ENCODE data around the gene SGMS1.
"Not testable (repeated sequence)": the region's sequence is repeated elsewhere in the genome, so short reads cannot be mapped to it uniquely, and the experiment has no call there.

Gene SGMS1

DNA sequence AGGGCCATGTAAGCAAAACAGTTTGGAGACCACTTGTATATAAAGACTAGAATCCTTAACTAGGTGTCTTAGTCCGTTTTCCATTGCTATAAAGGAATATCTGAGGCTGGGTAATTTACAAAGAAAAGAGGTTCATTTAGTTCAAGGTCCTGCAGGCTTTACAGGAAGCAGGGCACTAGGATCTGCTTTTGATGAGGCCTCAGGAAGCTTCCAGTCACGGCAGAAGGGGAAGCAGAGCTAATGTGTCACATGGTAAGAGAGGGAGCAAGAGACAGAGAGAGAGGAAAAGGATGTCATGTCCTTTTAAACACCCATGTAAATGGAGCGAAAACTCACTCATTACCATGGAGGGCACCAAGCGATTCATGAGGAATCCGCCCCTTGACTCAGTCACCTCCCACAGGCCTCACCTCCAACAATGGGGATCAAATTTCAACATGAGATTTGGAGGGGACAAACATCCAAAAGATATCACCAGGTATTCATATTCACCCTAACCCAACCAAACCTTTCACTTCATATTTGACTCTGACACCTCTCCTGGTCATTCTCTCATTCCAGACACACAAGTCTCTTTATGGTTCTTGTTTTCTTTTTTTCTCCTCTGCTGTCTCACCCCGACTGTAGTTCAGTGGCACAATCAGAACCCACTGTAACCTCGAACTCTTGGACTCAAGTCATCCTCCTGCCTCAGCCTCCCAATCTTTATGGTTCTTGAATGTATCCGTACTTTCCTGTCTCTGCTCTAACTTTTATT lies 342.4 kb downstream of the SGMS1 start:
- DNase-seq: no peak

DNA sequence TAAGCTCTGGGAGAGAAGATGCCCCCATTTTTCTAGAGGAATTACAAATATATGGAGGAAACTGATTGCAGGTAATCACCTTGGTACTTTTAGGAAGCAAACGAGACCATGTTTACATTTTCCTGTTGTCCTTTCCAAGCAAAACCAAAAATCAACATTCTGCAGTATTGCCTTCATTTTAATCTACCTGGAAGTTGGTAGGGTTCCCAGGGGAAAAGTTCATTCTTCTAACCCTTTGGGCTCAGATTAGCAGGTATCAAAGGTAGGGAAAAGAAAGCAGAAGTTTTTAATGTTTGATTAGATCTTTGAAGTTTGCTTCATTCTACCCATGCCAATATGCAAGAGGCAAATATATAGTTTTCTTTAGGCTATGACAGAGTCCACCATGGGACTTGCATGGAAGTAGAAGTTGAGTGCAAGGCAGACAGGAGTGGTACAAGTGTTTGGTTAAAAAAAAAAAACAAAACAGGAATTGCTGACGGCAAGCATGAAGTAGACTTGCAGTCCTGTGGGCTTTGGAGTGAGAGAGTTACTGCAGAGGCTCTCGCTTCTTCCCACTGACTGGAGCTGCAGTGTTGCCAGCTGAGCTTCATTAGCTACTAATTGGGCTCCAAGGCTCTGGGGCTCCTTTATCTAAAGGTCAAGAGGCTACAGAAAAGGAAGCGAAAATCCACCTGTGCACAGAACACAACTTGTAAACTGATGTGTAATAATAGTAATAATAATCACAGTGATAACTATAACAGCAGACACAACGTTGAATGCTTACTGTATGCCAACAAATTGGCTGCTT lies 343.5 kb downstream of the SGMS1 start:
- no peak for DNase-seq

DNA sequence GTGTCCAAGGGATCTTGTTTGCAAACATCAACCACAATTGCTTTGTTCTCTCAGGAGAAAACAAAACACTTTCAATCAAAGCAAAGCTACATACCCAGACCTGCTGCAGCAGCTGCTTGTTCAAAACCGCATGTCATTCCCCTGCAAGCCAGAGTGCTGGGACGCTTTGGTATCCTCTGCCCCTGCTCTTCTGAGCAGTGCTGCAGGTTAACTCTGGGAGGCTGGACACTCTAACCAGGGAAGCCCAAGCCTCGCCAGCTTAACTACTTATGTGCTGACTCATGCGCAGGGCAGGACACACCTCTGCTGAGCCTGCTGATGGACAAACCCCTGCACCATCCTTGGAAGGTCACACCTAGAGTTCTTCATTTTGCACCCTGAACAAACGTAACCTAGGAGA lies 344.3 kb downstream of the SGMS1 start:
- no peak for DNase-seq

GRCh38 chr10:50275650-50276235 lies 348.0 kb downstream of the SGMS1 start:
- peak; percentile 7 for DNase-seq

GRCh38 chr10:50272531-50272930 lies 351.2 kb downstream of the SGMS1 start:
- no peak for DNase-seq

- DNase-seq: no peak
Measured at GRCh38 chr10:50271564-50272250, 352.0 kb downstream of the SGMS1 start.

- DNase-seq: not testable (repeated sequence)
Measured at GRCh38 chr10:50267877-50268276, 355.9 kb downstream of the SGMS1 start.

DNA sequence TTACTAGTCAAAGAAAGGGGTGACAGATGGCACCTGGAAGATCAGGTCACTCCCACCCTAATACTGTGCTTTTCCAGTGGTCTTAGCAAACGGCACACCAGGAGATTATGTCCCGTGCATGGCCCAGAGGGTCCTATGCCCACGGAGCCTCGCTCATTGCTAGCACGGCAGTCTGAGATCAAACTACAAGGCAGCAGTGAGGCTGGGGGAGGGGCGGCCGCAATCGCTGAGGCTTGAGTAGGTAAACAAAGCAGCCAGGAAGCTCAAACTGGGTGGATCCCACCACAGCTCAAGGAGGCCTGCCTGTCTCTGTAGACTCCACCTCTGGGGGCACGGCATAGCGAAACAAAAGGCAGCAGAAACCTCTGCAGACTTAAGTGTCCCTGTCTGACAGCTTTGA lies 361.1 kb downstream of the SGMS1 start:
- DNase-seq: not testable (repeated sequence)

DNA sequence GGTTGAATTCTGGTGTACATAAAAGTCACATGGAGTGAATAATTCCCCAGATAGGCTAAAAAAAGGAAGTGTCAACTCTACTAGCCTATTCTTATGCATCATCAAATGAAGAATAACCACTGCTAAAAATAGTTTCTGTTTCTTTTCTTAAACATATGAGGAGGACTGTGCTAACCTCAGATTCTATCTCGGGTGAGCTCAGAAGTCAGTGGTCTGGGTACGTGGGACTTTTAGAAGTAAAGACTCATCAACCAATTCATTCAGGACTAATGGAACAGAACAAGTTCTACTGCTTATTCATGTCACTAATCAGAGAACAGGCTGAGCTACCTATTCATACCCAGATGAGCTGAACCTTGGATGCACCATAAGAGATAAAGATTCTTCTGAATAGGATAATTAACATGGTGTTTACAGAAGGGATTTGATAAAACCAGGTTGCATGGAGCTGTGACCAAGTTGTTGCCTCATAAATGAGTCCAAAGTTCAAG lies 362.9 kb downstream of the SGMS1 start:
- DNase-seq: no peak
